WERI-Rb-1 (cell line): ENCODE measurements around the gene CDON.
A peak's percentile ranks its signal among the peaks of the same experiment; 100 is the strongest.

Source experiments
- DNase-seq: peaks from one replicate; pipeline ENCODE4 v3.0.0-alpha.2; 2020
- H3K27ac ChIP-seq: fragments of 250-450 bp; sonication (Bioruptor Pico); 2 replicates; pipeline ENCODE4 v1.5.1; 2020; ENCODE audit warnings: mild to moderate bottlenecking, moderate library complexity
- H3K27me3 ChIP-seq: fragments of 250-450 bp; sonication (Bioruptor Pico); 2 replicates; pipeline ENCODE4 v1.5.1; 2021; ENCODE audit warnings: mild to moderate bottlenecking, low read depth, moderate library complexity; ENCODE audit not compliant: insufficient read depth, severe bottlenecking
- H3K36me3 ChIP-seq: fragments of 250-450 bp; sonication (Bioruptor Pico); 2 replicates; pipeline ENCODE4 v1.5.1; 2020; ENCODE audit warnings: mild to moderate bottlenecking, moderate library complexity
- H3K4me3 ChIP-seq: 2 replicates; pipeline ENCODE4 v1.5.1; 2011; ENCODE audit warnings: low read depth, mild to moderate bottlenecking, control low read depth, low read length
- H3K9me3 ChIP-seq: fragments of 250-450 bp; sonication (Bioruptor Pico); 2 replicates; pipeline ENCODE4 v1.5.1; 2021; ENCODE audit warnings: mild to moderate bottlenecking, moderate library complexity; ENCODE audit not compliant: severe bottlenecking
- CTCF ChIP-seq: IDR thresholded peaks from 2 replicates; pipeline ENCODE4 v1.5.1; 2011; ENCODE audit warnings: low read depth, mild to moderate bottlenecking, control low read depth, inconsistent platforms, low read length

CDON gene

GRCh38 chr11:126063507-126063852, 814 bp upstream of the CDON start:
- Histone ChIP-seq H3K27me3 (no peaks in the 10 kb centered on the region), H3K9me3 (no peaks in the 10 kb centered on the region), H3K27ac (no peak overlapping the region), H3K36me3 (no peaks in the 10 kb centered on the region), H3K4me3 (peak overlapping the region; percentile 38)
- no peak for DNase-seq
- no peak for TF ChIP-seq CTCF

GRCh38 chr11:126061707-126062678, 673 bp downstream of the CDON start:
- Histone ChIP-seq H3K36me3 (no peaks in the 10 kb centered on the region), H3K9me3 (no peaks in the 10 kb centered on the region), H3K27me3 (no peaks in the 10 kb centered on the region), H3K4me3 (peak overlapping the region; percentile 85), H3K27ac (peak overlapping the region; percentile 99)
- peak; percentile 70 for TF ChIP-seq CTCF
- DNase-seq = peak; percentile 57

- H3K9me3 ChIP-seq = no peaks in the 10 kb centered on the region
- peaks cover 1% of the 10 kb centered on the region; the same call in 1 of the 2 replicates for H3K36me3 ChIP-seq
- H3K4me3 ChIP-seq = no peak overlapping the region
- H3K27me3 ChIP-seq = no peaks in the 10 kb centered on the region
- DNase-seq = no peak
- no peak overlapping the region for H3K27ac ChIP-seq
- no peak for TF ChIP-seq CTCF
These were observed 1.9 kb downstream of the CDON start for GRCh38 chr11:126060757-126061171.

GRCh38 chr11:126059238-126059781, 3.4 kb downstream of the CDON start:
- peaks cover 5% of the 10 kb centered on the region; the same call in 1 of the 2 replicates for H3K36me3 ChIP-seq
- H3K27me3 ChIP-seq = no peaks in the 10 kb centered on the region
- no peaks in the 10 kb centered on the region for H3K9me3 ChIP-seq
- peak overlapping the region; percentile 4 for H3K4me3 ChIP-seq
- DNase-seq = peak; percentile 62
- H3K27ac ChIP-seq = peak overlapping the region; percentile 55
- TF ChIP-seq CTCF = no peak

GRCh38 chr11:126058105-126058874, 4.4 kb downstream of the CDON start:
- no peak overlapping the region for H3K4me3 ChIP-seq

More at GRCh38 chr11:126058105-126058874, 4.4 kb downstream of the CDON start:
- Histone ChIP-seq H3K27me3 (no peaks in the 10 kb centered on the region), H3K27ac (no peak overlapping the region), H3K36me3 (peaks cover 5% of the 10 kb centered on the region; the same call in 1 of the 2 replicates), H3K9me3 (no peaks in the 10 kb centered on the region)
- no peak for TF ChIP-seq CTCF
- DNase-seq = no peak
